HL-60/S4 (cell line): ENCODE results near the gene PKNOX2.

ENCODE experiments used
- in situ Hi-C: fragments of 300-500 bp; cut with MboI; formaldehyde crosslinking; loops from 2 replicates; pipeline ENCODE4 v1.14.3; 2022; ENCODE audit warnings: low sequenced_read_pairs

Gene PKNOX2

GRCh38 chr11:125300791-125301218 is 136.3 kb downstream of the PKNOX2 start:
- in situ Hi-C loops: no loop called here

DNA sequence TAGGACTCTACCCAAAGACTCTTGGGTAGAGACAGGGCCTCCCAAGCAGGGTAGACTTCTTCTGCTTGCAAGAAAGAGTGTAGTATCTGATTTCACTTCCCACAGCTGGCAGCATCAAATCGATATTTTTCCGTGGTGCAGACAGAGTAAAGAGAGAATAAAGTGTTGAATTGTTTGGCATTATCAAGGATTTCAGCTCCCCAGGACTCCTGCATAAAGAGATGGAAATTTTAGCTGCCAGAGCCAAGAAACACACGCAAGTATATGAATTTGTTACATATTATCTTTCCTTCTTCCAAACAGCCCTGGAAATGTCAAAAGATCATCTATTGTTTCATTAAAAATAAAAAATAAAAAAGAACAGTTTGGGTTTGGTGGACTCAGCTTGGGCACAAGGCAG is 136.8 kb downstream of the PKNOX2 start:
- in situ Hi-C loops: no loop called here

DNA sequence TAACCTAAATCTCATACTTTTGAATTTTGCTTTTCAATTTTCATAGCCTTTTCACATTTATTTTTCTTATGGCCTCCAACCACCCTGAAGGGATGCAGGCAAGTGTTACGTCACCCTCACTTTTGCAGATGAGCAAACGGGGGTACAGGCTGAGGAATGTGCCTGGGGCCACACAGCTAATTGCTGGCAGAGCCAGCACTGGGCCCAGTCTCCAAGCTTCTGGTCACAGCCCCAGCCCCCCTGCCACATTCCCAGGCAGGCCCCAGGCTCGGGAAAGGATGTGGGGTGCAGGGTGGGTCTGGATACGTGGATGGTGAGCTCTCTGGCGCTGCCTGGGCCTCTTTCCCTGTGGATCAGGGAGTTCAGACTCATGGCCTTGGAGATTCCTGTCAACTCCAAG is 138.6 kb downstream of the PKNOX2 start:
- in situ Hi-C loops: no loop called here

GRCh38 chr11:125303694-125304093 is 139.1 kb downstream of the PKNOX2 start:
- in situ Hi-C loops: no loop called here

DNA sequence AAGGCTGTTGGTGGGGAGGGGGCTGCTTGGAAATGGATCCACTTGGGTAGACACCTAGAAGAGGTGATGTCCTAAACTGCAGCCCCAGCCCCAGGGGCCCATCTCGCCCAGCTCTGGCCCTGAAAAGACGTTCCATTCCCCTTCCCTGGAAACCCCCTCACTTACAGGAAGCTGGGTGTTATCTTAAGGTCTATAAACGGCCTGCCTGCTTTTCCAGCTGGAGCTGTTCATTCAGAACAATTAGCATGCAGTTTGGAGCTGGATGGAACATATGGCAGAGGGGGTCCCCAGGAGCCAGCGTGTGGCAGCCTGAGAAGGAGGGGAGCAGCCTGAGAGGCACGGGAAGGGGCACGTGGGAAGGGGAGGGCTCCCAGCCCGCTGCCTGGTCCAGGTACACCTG is 139.6 kb downstream of the PKNOX2 start:
- in situ Hi-C loops: no loop called here

DNA sequence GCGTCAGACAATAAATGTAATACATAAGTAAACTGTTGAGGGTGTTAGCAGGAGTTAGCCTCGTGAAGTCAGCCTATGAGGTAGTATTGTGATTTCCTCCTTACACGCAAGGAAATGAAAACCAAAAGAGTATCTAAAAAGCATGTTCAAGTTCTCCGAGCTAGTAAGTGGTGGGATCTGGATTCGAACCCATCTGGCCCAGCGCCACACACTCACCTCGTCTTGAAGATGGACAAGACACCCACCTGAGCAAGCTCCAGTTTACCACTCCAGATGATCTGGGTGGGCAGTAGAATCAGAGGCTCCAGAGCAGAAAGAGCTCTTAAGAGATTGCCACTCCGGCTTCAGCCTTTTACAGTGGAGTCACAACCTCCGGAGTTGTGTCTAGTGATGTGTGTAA is 140.3 kb downstream of the PKNOX2 start:
- in situ Hi-C loops: no loop called here

DNA sequence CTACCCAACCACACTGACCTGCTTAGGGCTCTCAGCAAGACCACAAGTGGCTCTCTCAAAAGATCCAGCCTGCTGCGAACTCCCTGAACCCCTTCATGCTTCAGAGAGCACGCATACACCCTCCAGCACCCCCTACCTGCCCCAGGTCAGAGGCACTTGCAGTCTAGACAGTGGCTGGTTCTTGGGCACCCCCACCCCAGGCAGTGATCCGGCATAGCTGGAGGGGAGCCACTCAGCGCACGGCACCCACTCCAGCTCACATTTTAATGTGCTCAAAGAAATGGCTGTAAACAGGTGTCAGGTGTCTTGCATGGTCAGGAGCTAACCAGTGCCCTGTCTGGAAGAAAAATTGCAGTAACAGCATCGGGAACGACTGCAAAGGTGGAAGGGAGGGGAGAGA is 140.8 kb downstream of the PKNOX2 start:
- in situ Hi-C loops: no loop called here

- in situ Hi-C loops: no loop called here
Measured at GRCh38 chr11:125306476-125306875, 141.9 kb downstream of the PKNOX2 start.

GRCh38 chr11:125308246-125308645 is 143.7 kb downstream of the PKNOX2 start:
- in situ Hi-C loops: no loop called here

DNA sequence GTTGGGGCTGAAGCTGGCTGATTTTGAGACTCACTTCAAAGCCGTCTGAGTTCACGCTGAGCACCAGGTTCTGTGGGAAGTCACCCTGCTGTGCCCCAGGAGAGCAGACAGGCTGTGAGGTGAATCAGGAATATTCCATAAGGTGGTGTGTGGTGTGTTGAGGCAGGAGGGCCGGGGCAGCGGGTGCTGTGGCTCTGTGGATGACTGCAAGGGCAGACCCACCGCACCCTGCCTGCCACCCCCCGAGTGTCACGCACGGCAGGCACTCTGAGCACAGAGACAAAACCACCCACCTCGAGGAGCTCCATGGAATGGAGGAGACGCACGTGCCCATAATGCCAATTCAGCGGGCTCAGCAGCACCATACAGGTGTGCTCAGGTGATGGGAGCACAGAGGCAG is 147.8 kb downstream of the PKNOX2 start:
- in situ Hi-C loops: no loop called here

GRCh38 chr11:125312812-125313211 is 148.3 kb downstream of the PKNOX2 start:
- in situ Hi-C loops: no loop called here

DNA sequence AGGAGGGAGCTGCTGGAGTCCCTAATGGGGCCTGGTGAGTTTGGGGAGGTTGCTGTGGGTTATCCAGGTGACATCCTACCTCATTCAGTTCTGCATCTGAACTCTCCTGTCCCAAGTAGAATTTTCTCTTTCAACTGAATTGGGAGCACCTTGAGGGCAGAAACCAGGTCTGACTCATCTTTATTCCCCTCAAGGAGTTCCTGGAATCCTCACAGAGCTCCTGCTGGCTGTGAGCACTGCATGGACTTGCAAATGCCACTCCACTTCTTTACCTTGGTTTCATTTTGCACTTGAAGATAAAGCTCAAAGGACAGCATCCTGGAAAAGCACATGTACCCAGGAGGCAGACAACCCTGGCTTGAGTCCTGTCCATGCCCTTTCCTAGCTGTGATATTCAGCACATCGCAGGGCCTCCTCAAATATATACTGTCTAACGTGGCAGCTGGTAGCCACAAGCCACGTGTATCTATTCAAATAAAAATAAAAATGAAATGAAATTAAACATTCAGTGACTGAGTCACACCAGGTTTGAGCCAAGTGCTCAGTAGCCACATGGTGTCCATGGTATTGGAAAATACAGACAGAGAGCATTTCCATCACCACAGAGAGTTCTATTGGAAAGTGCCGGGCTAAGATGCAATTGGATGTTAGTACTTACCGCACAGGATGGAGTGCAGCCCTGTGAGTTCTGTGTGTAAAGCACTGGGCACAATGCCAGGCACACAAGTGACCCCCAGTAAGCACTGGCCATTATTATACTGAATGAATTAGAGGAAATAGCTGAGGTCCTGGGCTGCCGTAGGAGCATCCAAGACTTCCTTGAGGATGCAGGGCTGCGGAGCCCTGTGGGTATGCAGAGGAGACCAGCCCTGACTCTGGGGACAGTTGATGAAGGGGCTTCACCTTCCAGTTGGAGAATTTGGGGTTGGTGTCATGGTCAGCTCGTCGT is 149.0 kb downstream of the PKNOX2 start:
- in situ Hi-C loops: no loop called here

DNA sequence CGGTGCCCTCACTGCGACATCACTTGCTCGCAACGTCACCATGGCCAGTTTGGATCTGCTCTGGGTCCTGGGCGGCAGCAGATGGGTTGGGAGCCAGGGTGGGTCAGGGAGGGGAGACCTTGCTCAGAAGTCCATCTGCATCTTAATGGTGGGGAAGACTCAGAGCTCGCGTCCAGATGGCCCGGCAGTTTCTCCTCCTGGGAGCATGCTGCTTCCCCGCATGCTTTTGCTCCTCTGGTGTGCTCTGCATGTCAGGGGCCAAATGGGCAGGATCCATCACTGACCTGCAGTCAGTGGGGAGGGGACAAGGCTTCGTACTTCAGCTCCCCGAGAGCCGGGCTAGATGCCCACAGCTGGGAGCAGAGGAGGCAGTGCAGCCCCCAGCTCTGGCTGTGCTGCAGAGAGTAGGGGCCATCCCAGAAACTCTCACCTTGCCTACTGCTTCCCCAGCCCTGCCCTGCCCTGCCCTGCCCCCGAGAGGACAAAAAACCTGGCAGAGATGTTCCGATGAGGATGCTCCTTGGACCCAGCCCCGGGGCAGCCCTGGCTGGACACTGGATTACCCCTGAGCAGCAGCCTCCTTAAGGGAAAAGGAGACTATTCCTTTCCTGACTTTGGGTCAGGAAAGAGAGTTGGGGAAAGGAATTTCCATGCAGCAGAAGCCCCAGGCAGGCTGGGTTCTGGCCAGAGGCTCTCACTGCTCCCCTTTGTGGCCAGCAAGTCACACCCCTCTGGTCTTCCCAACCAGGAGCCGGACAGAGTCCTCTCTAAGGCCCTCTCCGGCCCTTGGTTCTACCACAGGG is 149.9 kb downstream of the PKNOX2 start:
- in situ Hi-C loops: no loop called here

- in situ Hi-C loops: no loop called here
Measured at GRCh38 chr11:125315079-125315740, 150.7 kb downstream of the PKNOX2 start.

- in situ Hi-C loops: no loop called here
Measured at GRCh38 chr11:125317416-125317815, 152.9 kb downstream of the PKNOX2 start.

- in situ Hi-C loops: no loop called here
Measured at GRCh38 chr11:125319649-125320048, 155.1 kb downstream of the PKNOX2 start.

- in situ Hi-C loops: no loop called here
Measured at GRCh38 chr11:125320347-125321076, 156.0 kb downstream of the PKNOX2 start.

GRCh38 chr11:125322289-125322688 is 157.7 kb downstream of the PKNOX2 start:
- in situ Hi-C loops: no loop called here

- in situ Hi-C loops: no loop called here
Measured at GRCh38 chr11:125325196-125325595, 160.6 kb downstream of the PKNOX2 start.

- in situ Hi-C loops: no loop called here
Measured at GRCh38 chr11:125326126-125326525, 161.6 kb downstream of the PKNOX2 start.
